ENCODE data around the gene ARID5B. TPM values are rescaled to one million over a fixed set of nuclear protein-coding genes. Genes with fewer than 3 reads are reported as not detected.

ARID5B gene
- total RNA-seq, 3 donors from 2014 or later, result 21.9 to 34.1 (median 22.4) TPM

DNA sequence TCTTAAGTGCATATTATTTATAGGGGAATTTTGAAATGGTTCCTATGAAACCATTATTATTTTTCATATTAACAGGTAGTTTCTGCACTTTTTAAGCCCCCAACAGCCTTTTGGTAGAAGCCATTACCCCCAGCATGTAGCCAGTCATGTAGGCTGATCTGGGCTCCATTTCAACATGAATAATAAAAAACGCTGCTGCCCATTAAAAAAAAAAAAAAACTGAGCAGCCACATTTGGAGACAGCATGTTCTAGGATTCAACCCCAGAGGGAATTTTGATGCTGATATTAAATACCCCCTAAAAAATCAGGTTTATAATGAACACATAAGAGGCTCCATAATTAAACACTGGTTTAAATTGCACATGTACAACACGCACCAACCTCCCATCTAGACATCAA, 185.8 kb downstream of the ARID5B start:
- no peaks in the 10 kb centered on the region for H3K9me3 ChIP-seq
- no peak overlapping the region for H3K4me3 ChIP-seq
- intact Hi-C loops (cut with DNase I, micrococcal nuclease), result no loop called here
- no peak for DNase-seq
- ATAC-seq, result no peak
- TF ChIP-seq, protein P1, sequence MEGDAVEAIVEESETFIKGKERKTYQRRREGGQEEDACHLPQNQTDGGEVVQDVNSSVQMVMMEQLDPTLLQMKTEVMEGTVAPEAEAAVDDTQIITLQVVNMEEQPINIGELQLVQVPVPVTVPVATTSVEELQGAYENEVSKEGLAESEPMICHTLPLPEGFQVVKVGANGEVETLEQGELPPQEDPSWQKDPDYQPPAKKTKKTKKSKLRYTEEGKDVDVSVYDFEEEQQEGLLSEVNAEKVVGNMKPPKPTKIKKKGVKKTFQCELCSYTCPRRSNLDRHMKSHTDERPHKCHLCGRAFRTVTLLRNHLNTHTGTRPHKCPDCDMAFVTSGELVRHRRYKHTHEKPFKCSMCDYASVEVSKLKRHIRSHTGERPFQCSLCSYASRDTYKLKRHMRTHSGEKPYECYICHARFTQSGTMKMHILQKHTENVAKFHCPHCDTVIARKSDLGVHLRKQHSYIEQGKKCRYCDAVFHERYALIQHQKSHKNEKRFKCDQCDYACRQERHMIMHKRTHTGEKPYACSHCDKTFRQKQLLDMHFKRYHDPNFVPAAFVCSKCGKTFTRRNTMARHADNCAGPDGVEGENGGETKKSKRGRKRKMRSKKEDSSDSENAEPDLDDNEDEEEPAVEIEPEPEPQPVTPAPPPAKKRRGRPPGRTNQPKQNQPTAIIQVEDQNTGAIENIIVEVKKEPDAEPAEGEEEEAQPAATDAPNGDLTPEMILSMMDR (IDR thresholded peaks at IDR 0.05), result no peak
- H3K36me3 ChIP-seq (ENCODE audit: low read depth), result no peaks in the 10 kb centered on the region
- peaks cover 10% of the 10 kb centered on the region for H3K4me1 ChIP-seq (ENCODE audit: low read depth)

- Histone ChIP-seq H3K9me3 (no peaks in the 10 kb centered on the region), H3K4me3 (no peak overlapping the region), H3K4me1 (ENCODE audit: low read depth) (no peaks in the 10 kb centered on the region), H3K36me3 (ENCODE audit: low read depth) (no peaks in the 10 kb centered on the region)
- DNase-seq, result no peak
- TF ChIP-seq, protein P1 (IDR thresholded peaks at IDR 0.05), result no peak
- peak; percentile 21 for ATAC-seq
- intact Hi-C loops (cut with DNase I, micrococcal nuclease), result no loop called here
Measured at GRCh38 chr10:62088786-62089185, 187.3 kb downstream of the ARID5B start.

- no peaks in the 10 kb centered on the region for H3K36me3 ChIP-seq (ENCODE audit: low read depth)
- TF ChIP-seq, protein P1 (IDR thresholded peaks at IDR 0.05), result no peak
- no peak for ATAC-seq
Measured at GRCh38 chr10:62092301-62093030, 191.0 kb downstream of the ARID5B start.

GRCh38 chr10:62093863-62094291, 192.4 kb downstream of the ARID5B start:
- intact Hi-C loops (cut with DNase I, micrococcal nuclease), result no loop called here
- Histone ChIP-seq H3K9me3 (no peaks in the 10 kb centered on the region), H3K4me1 (ENCODE audit: low read depth) (no peaks in the 10 kb centered on the region), H3K36me3 (ENCODE audit: low read depth) (no peaks in the 10 kb centered on the region), H3K4me3 (no peak overlapping the region)
- DNase-seq (no peak), ATAC-seq (peak; percentile 50)
- TF ChIP-seq, protein P1 (IDR thresholded peaks at IDR 0.05), result no peak

More at GRCh38 chr10:62092301-62093030, 191.0 kb downstream of the ARID5B start:
- no peak overlapping the region for H3K4me3 ChIP-seq
- DNase-seq, result no peak
- H3K9me3 ChIP-seq, result no peaks in the 10 kb centered on the region
- no peaks in the 10 kb centered on the region for H3K4me1 ChIP-seq (ENCODE audit: low read depth)
- intact Hi-C loops (cut with DNase I, micrococcal nuclease), result no loop called here

- ATAC-seq (peak; percentile 57), DNase-seq (no peak)
- Histone ChIP-seq H3K36me3 (ENCODE audit: low read depth) (no peaks in the 10 kb centered on the region), H3K4me1 (ENCODE audit: low read depth) (no peaks in the 10 kb centered on the region), H3K9me3 (no peaks in the 10 kb centered on the region), H3K4me3 (no peak overlapping the region)
- intact Hi-C loops (cut with DNase I, micrococcal nuclease), result no loop called here
- TF ChIP-seq, protein P1 (IDR thresholded peaks at IDR 0.05), result no peak
Measured at GRCh38 chr10:62095181-62096122, 194.0 kb downstream of the ARID5B start.

Data from mucosa of descending colon (tissue), 3 donors.